ENCODE measurements around the gene PPP1CC. TPM values are rescaled to one million over a fixed set of nuclear protein-coding genes. Genes with fewer than 3 reads are reported as not detected.

Gene PPP1CC
- total and polyA plus RNA-seq, 2 of the 4 experiments (the other 2 are of a cell fraction) = 71.0 to 126 TPM

GRCh38 chr12:110765111-110765510, 22.4 kb upstream of the PPP1CC start:
- Histone ChIP-seq H3K27me3 (ENCODE audit: control insufficient read depth, insufficient read depth, low read length) (peaks cover 2% of the 10 kb centered on the region; the same call in 1 of the 2 replicates), H3K23ac (ENCODE audit: low read depth, low read length) (no peak overlapping the region), H3K9me3 (ENCODE audit: control insufficient read depth, insufficient read depth, low read length) (no peaks in the 10 kb centered on the region), H3K18ac (ENCODE audit: low read depth, low read length) (no peak overlapping the region), H2BK120ac (ENCODE audit: low read depth, low read length) (no peak overlapping the region), H3K27ac (ENCODE audit: insufficient read depth, low read length) (no peak overlapping the region), H2BK15ac (ENCODE audit: low read depth, low read length) (no peak overlapping the region), H3K9me1 (ENCODE audit: insufficient read depth, low read length) (no peaks in the 10 kb centered on the region), H3K9ac (ENCODE audit: low read depth, low read length) (no peak overlapping the region), H3K4me2 (ENCODE audit: low read depth, low read length) (no peak overlapping the region), H3K4me3 (ENCODE audit: insufficient read depth, low read depth, low read length) (no peak overlapping the region), H2AK5ac (ENCODE audit: low read depth, low read length) (no peak overlapping the region), H2BK5ac (ENCODE audit: low read depth, low read length, poor library complexity, severe bottlenecking) (no peak overlapping the region), H3K36me3 (ENCODE audit: control insufficient read depth, insufficient read depth, low read length) (no peaks in the 10 kb centered on the region), H3K56ac (ENCODE audit: extremely low read depth, insufficient read depth, low read length) (no peak overlapping the region), H4K5ac (ENCODE audit: low read depth, low read length) (no peak overlapping the region), H2AK9ac (replicated peaks; ENCODE audit: low read depth, low read length, poor library complexity) (no peak overlapping the region), H3K79me1 (ENCODE audit: low read depth in 1 of 2, low read length in 2 of 2) (no peaks in the 10 kb centered on the region), H3K4me1 (ENCODE audit: control insufficient read depth, insufficient read depth, low read length) (no peaks in the 10 kb centered on the region), H4K8ac (ENCODE audit: low read depth in 2 of 2, low read length in 2 of 2) (no peak overlapping the region), H4K20me1 (ENCODE audit: insufficient read depth, low read length) (no peaks in the 10 kb centered on the region), H3K4ac (ENCODE audit: low read depth, low read length) (no peak overlapping the region), H4K91ac (ENCODE audit: insufficient read depth, low read depth, low read length) (no peak overlapping the region), H2BK20ac (ENCODE audit: low read depth, low read length) (no peak overlapping the region), H3K14ac (replicated peaks; ENCODE audit: low read depth, low read length) (no peak overlapping the region), H2AFZ (replicated peaks; ENCODE audit: low read length, poor library complexity) (no peak overlapping the region)
- no TSS peak for BruUV-seq (replicated peaks)
- dilution Hi-C loops (cut with HindIII; ENCODE audit: low sequenced_read_pairs, unreplicated experiment) = no loop called here
- CTCF ChIA-PET = no interaction called here
- in situ Hi-C loops (cut with MboI; ENCODE audit: low sequenced_read_pairs) = no loop called here
- TF ChIP-seq RCOR1 (IDR thresholded peaks at IDR 0.05; ENCODE audit: insufficient replicate concordance, low read length) (no peak), NFE2L2 (IDR thresholded peaks at IDR 0.05; ENCODE audit: low read depth, low read length) (no peak), RFX5 (IDR thresholded peaks at IDR 0.05; ENCODE audit: low read depth, low read length) (no peak)
- no peak for ATAC-seq (ENCODE audit: low read depth)
- POLR2A ChIA-PET (ENCODE audit: unreplicated experiment) = no interaction called here
- no CpG with 5 or more reads among the region's 4 CpGs for WGBS, 2 experiments (ENCODE audit: extremely low coverage in 2 of 2, insufficient read length in 1 of 2)
- intact Hi-C loops (cut with micrococcal nuclease) = no loop called here
- no peak for DNase-seq
